HCT116 (cell line): ENCODE results near the gene MAP4. TPM values are rescaled to one million over a fixed set of nuclear protein-coding genes. Genes with fewer than 3 reads are reported as not detected.

ENCODE experiments used
- ATAC-seq: fragments of 200-7000 bp; cut with Tn5 transposase; 2 replicates; pipeline ENCODE4 v1.9.1; 2020; ENCODE audit warnings: mild to moderate bottlenecking, moderate library complexity
- BruUV-seq: library from RNA; stranded (reverse); fragments of 400-500 nt; replicated peaks from 2 replicates; lab custom pipeline; 2021; lab: Mats Ljungman, UMichigan
- CTCF ChIA-PET: fragments of 300-600 bp; sonication (Branson Sonifier 250); formaldehyde crosslinking; loops from one replicate; lab custom pipeline; 2021; ENCODE audit warnings: antibody characterized with exemption; lab: Charles Lee
- POLR2A ChIA-PET: fragments of 300-600, 350-600 bp; sonication (Branson Sonifier 250); formaldehyde crosslinking; loops from one replicate; lab custom pipeline; 2021; ENCODE audit warnings: antibody characterized with exemption; lab: Charles Lee
- RAD21 ChIA-PET, 2 experiments: fragments of 300-600 bp; sonication (Branson Sonifier 250); formaldehyde crosslinking; loops; one replicate each; lab custom pipeline; 2023; ENCODE audit warnings: low total read pairs in 2 of 2; ENCODE audit not compliant: uncharacterized antibody in 2 of 2, unreplicated experiment in 2 of 2, low non-redundant PET in 1 of 2; lab: Charles Lee
- DNase-seq: peaks from one replicate; pipeline ENCODE4 v3.0.0-alpha.2; 2010; ENCODE audit warnings: low read depth, low spot score
- H2AFZ ChIP-seq: fragments of 200-600 bp; shearing (Covaris generic), sonication (generic); 2 replicates; pipeline ENCODE4 v1.6.1; 2017; ENCODE audit warnings: low read depth, mixed run types, mixed read lengths, antibody characterized with exemption, low read length; ENCODE audit not compliant: poor library complexity, severe bottlenecking
- H3K27ac ChIP-seq: 2 replicates; pipeline ENCODE4 v1.5.1; 2012; ENCODE audit warnings: low read depth, low read length
- H3K27me3 ChIP-seq: fragments of 200-600 bp; sonication (generic); 2 replicates; pipeline ENCODE4 v1.6.1; 2016; ENCODE audit warnings: mixed run types, low read length, mixed read lengths; ENCODE audit not compliant: insufficient read depth
- H3K36me3 ChIP-seq, 2 experiments: fragments of 200-500 bp in 1 of 2; fragments of 200-600 bp in 1 of 2; sonication (Bioruptor generic) in 1 of 2; sonication (generic) in 1 of 2; 2 replicates each; pipeline versions ENCODE4 v1.5.1 to v1.6.1; 2014 to 2016; ENCODE audit warnings: low read length in 2 of 2, inconsistent platforms in 1 of 2, mixed read lengths in 1 of 2, mixed run types in 1 of 2; ENCODE audit not compliant: insufficient read depth in 2 of 2, control insufficient read depth in 1 of 2
- H3K4me1 ChIP-seq, 2 experiments: fragments of 200-600 bp in 1 of 2; sonication (generic) in 1 of 2; 2 replicates each; pipeline versions ENCODE4 v1.5.1 to v1.6.1; 2012 to 2017; ENCODE audit warnings: low read length in 2 of 2, inconsistent platforms in 1 of 2, mild to moderate bottlenecking in 1 of 2, mixed read lengths in 1 of 2, mixed run types in 1 of 2, moderate library complexity in 1 of 2; ENCODE audit not compliant: insufficient read depth in 2 of 2, control insufficient read depth in 1 of 2
- H3K4me2 ChIP-seq: fragments of 200-600 bp; sonication (generic); 2 replicates; pipeline ENCODE4 v1.6.1; 2017; ENCODE audit warnings: mixed run types, low read length, mixed read lengths
- H3K4me3 ChIP-seq, 2 experiments: fragments of 200-600 bp in 1 of 2; sonication (generic) in 1 of 2; replicated peaks in 1 of 2; 2 replicates each; pipeline ENCODE4 v1.5.1; 2011 to 2016; ENCODE audit warnings: low read length in 2 of 2, control low read depth in 1 of 2, low read depth in 1 of 2, mild to moderate bottlenecking in 1 of 2, mixed read lengths in 1 of 2, mixed run types in 1 of 2
- H3K79me2 ChIP-seq: fragments of 200-600 bp; sonication (generic); 2 replicates; pipeline ENCODE4 v1.6.1; 2017; ENCODE audit warnings: mild to moderate bottlenecking, mixed run types, low read length, moderate library complexity, mixed read lengths; ENCODE audit not compliant: insufficient read depth
- H3K9ac ChIP-seq: fragments of 200-600 bp; sonication (generic); 2 replicates; pipeline ENCODE4 v1.6.1; 2016; ENCODE audit warnings: low read length, mixed read lengths
- H3K9me2 ChIP-seq: fragments of 200-600 bp; sonication (generic), shearing (Covaris generic); 2 replicates; pipeline ENCODE4 v1.6.1; 2017; ENCODE audit warnings: mixed run types, mild to moderate bottlenecking, moderate library complexity; ENCODE audit not compliant: insufficient read depth
- H3K9me3 ChIP-seq, 2 experiments: fragments of 200-500 bp in 1 of 2; fragments of 200-600 bp in 1 of 2; sonication (Bioruptor generic) in 1 of 2; sonication (generic) in 1 of 2; 2 replicates each; pipeline ENCODE4 v1.6.1; 2014 to 2017; ENCODE audit warnings: low read length in 2 of 2, mixed read lengths in 2 of 2, inconsistent platforms in 1 of 2, low read depth in 1 of 2, mild to moderate bottlenecking in 1 of 2, mixed run types in 1 of 2, moderate library complexity in 1 of 2; ENCODE audit not compliant: control insufficient read depth in 1 of 2, insufficient read depth in 1 of 2
- H4K20me1 ChIP-seq: fragments of 200-600 bp; sonication (generic), shearing (Covaris generic); 2 replicates; pipeline ENCODE4 v1.6.1; 2017; ENCODE audit warnings: mixed run types, mild to moderate bottlenecking, moderate library complexity; ENCODE audit not compliant: insufficient read depth
- CEBPB ChIP-seq: IDR thresholded peaks from 2 replicates; pipeline ENCODE4 v1.6.1; 2012; ENCODE audit warnings: low read depth
- EGR1 ChIP-seq: IDR thresholded peaks from 2 replicates; pipeline ENCODE4 v1.6.1; 2012; ENCODE audit warnings: low read depth
- ELF1 ChIP-seq: IDR thresholded peaks from 2 replicates; pipeline ENCODE4 v1.6.1; 2012; ENCODE audit warnings: low read depth, borderline replicate concordance
- EZH2 ChIP-seq: fragments of 200-600 bp; sonication (generic); IDR thresholded peaks from 2 replicates; pipeline ENCODE4 v1.6.1; 2017; ENCODE audit warnings: antibody characterized with exemption, mixed run types
- POLR2A ChIP-seq: IDR thresholded peaks from 2 replicates; pipeline ENCODE4 v1.7.0; 2011; ENCODE audit warnings: borderline replicate concordance; ENCODE audit not compliant: insufficient read depth, insufficient read length; ENCODE audit errors: extremely low read depth
- RAD21 ChIP-seq: IDR thresholded peaks from 2 replicates; pipeline ENCODE4 v1.6.1; 2012; ENCODE audit warnings: low read depth, mild to moderate bottlenecking
- SIN3A ChIP-seq: IDR thresholded peaks from 2 replicates; pipeline ENCODE4 v1.6.1; 2012; ENCODE audit warnings: low read depth
- SP1 ChIP-seq: IDR thresholded peaks from 2 replicates; pipeline ENCODE4 v1.6.1; 2012; ENCODE audit warnings: low read depth
- SRF ChIP-seq: IDR thresholded peaks from 2 replicates; pipeline ENCODE4 v1.6.1; 2012; ENCODE audit warnings: low read depth
- intact Hi-C: fragments of 100-400 bp; cut with micrococcal nuclease; formaldehyde crosslinking; loops from 2 replicates; pipeline ENCODE4 v1.10.0; 2022
- total RNA-seq: library from RNA; stranded (reverse); gene quantifications from one replicate; pipeline ENCODE4 v1.2.1, GENCODE V29; 2021; ENCODE audit not compliant: unreplicated experiment
- TF ChIP-seq, protein P1 (sequence below): IDR thresholded peaks from 2 replicates; pipeline ENCODE4 v1.6.1; 2011; ENCODE audit warnings: mild to moderate bottlenecking, low read length, moderate library complexity; ENCODE audit not compliant: insufficient replicate concordance; ENCODE audit errors: extremely low read depth
- TF ChIP-seq, protein P2 (sequence below), 3 experiments: fragments of 200-600 bp in 1 of 3; sonication (generic) in 1 of 3; IDR thresholded peaks in 2 of 3; conservative IDR thresholded peaks in 1 of 3; 2 replicates each; pipeline ENCODE4 v1.5.1; 2012 to 2017; ENCODE audit warnings: low read depth in 2 of 3, low read length in 2 of 3, antibody characterized with exemption in 1 of 3, borderline replicate concordance in 1 of 3, control low read depth in 1 of 3, mild to moderate bottlenecking in 1 of 3, mixed read lengths in 1 of 3, mixed run types in 1 of 3, moderate library complexity in 1 of 3; ENCODE audit not compliant: insufficient read depth in 1 of 3
- TF ChIP-seq, protein P3 (sequence below): IDR thresholded peaks from 2 replicates; pipeline ENCODE4 v1.6.1; 2012

MAP4 gene
- total RNA-seq, 1 experiment from 2014 or later: 200 TPM

DNA sequence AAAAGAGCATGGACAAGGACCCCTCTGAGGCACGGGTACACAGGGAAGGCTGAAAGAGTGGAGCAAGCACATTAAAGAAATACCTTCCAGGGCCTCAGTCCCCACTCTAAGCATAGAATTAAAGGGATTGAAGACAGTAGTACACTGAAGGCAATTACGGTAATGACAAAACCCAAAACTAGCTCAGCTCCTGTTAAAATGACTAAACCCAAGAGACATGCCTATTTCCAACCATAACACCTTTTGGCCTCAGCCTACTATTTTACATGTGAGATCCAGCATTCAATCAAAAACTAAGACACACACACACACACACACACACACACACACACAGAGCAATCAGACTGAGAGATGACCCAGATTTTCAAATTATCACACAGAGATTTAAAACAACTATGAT is 19.8 kb downstream of the MAP4 start:
- TF ChIP-seq POLR2A: no peak
- no peak for TF ChIP-seq SRF
- TF ChIP-seq, protein P1, sequence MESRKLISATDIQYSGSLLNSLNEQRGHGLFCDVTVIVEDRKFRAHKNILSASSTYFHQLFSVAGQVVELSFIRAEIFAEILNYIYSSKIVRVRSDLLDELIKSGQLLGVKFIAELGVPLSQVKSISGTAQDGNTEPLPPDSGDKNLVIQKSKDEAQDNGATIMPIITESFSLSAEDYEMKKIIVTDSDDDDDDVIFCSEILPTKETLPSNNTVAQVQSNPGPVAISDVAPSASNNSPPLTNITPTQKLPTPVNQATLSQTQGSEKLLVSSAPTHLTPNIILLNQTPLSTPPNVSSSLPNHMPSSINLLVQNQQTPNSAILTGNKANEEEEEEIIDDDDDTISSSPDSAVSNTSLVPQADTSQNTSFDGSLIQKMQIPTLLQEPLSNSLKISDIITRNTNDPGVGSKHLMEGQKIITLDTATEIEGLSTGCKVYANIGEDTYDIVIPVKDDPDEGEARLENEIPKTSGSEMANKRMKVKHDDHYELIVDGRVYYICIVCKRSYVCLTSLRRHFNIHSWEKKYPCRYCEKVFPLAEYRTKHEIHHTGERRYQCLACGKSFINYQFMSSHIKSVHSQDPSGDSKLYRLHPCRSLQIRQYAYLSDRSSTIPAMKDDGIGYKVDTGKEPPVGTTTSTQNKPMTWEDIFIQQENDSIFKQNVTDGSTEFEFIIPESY: no peak
- TF ChIP-seq EZH2: no peak
- TF ChIP-seq, protein P2, sequence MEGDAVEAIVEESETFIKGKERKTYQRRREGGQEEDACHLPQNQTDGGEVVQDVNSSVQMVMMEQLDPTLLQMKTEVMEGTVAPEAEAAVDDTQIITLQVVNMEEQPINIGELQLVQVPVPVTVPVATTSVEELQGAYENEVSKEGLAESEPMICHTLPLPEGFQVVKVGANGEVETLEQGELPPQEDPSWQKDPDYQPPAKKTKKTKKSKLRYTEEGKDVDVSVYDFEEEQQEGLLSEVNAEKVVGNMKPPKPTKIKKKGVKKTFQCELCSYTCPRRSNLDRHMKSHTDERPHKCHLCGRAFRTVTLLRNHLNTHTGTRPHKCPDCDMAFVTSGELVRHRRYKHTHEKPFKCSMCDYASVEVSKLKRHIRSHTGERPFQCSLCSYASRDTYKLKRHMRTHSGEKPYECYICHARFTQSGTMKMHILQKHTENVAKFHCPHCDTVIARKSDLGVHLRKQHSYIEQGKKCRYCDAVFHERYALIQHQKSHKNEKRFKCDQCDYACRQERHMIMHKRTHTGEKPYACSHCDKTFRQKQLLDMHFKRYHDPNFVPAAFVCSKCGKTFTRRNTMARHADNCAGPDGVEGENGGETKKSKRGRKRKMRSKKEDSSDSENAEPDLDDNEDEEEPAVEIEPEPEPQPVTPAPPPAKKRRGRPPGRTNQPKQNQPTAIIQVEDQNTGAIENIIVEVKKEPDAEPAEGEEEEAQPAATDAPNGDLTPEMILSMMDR (IDR thresholded peaks at IDR 0.05 in 2 of 3, conservative IDR thresholded peaks at IDR 0.05 in 1 of 3; ENCODE audit: borderline replicate concordance in 1 of 3, insufficient read depth in 1 of 3, low read depth in 2 of 3, low read length in 2 of 3): no peak
- TF ChIP-seq CEBPB: no peak
- no peak for TF ChIP-seq RAD21
- no peak for TF ChIP-seq EGR1
- TF ChIP-seq, protein P3, sequence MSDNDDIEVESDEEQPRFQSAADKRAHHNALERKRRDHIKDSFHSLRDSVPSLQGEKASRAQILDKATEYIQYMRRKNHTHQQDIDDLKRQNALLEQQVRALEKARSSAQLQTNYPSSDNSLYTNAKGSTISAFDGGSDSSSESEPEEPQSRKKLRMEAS: no peak
- no peak for TF ChIP-seq SP1
- TF ChIP-seq ELF1: no peak
- no peak for TF ChIP-seq SIN3A
- ChIA-PET POLR2A (no interaction called here), RAD21 (no interaction called here), CTCF (interaction anchor here (2.0 kb wide), 1 partner anchor 161 kb away, joined by 4 read pairs; no protein-coding TSS in a partner anchor)
- Histone ChIP-seq H3K4me3 (no peak overlapping the region), H3K27ac (no peak overlapping the region), H2AFZ (no peak overlapping the region), H3K9me3 (no peaks in the 10 kb centered on the region), H3K27me3 (no peaks in the 10 kb centered on the region), H4K20me1 (no peaks in the 10 kb centered on the region; the same call in 1 of the 2 replicates), H3K36me3 (no peaks in the 10 kb centered on the region; a peak in 1 of 4 replicates), H3K4me1 (no peaks in the 10 kb centered on the region), H3K4me2 (no peak overlapping the region), H3K9ac (no peak overlapping the region), H3K79me2 (peaks cover 80% of the 10 kb centered on the region), H3K9me2 (no peaks in the 10 kb centered on the region)
- DNase-seq: no peak
- ATAC-seq: no peak
- intact Hi-C loops: no loop called here
- BruUV-seq: no TSS peak
